HepG2 (cell line): ENCODE data around the gene FLRT3. TPM values are rescaled to one million over a fixed set of nuclear protein-coding genes. Genes with fewer than 3 reads are reported as not detected.

ENCODE experiments used
- ATAC-seq: fragments of 200-7000 bp; cut with Tn5 transposase; 3 replicates; pipeline ENCODE4 v1.9.1; 2020; ENCODE audit warnings: mild to moderate bottlenecking, moderate library complexity
- BruUV-seq: library from RNA; stranded (reverse); fragments of 400-500 nt; replicated peaks from 2 replicates; lab custom pipeline; 2021; lab: Mats Ljungman, UMichigan
- CTCF ChIA-PET: fragments of 300-600 bp; formaldehyde crosslinking; extraction: SDS; loops from one replicate; lab custom pipeline; 2021; ENCODE audit warnings: low total read pairs, inconsistent platforms, low intra/inter-chr PET ratio; lab: Yijun Ruan, JAX
- POLR2A ChIA-PET: fragments of 350-600 bp; sonication (Branson Sonifier 250); formaldehyde crosslinking; loops from one replicate; lab custom pipeline; 2020; ENCODE audit warnings: antibody characterized with exemption, inconsistent platforms; lab: Yijun Ruan, JAX
- DNase-seq: peaks from one replicate; pipeline ENCODE4 v3.0.0-alpha.2; 2015; ENCODE audit warnings: low spot score
- FAIRE-seq: peaks from 3 replicates; lab custom pipeline; 2011; peaks lifted over from hg19 to GRCh38; lab: Jason Lieb, UNC
- H2AFZ ChIP-seq: one replicate; pipeline ENCODE4 v1.6.1; 2011; ENCODE audit warnings: low read length, inconsistent platforms
- H3K27ac ChIP-seq: fragments of 300-600 bp; 3 replicates; pipeline ENCODE4 v1.8.0; 2011; ENCODE audit warnings: mixed run types, mild to moderate bottlenecking, mixed read lengths, low read length, inconsistent platforms; ENCODE audit not compliant: insufficient read depth; ENCODE audit errors: extremely low read length
- H3K27me3 ChIP-seq, 2 experiments: fragments of 200-600 bp in 1 of 2; 2 replicates in 1 of 2; 3 replicates in 1 of 2; pipeline versions ENCODE4 v1.6.0 to v1.8.0; 2011; ENCODE audit warnings: low read length in 2 of 2, mild to moderate bottlenecking in 2 of 2, moderate library complexity in 2 of 2, inconsistent platforms in 1 of 2; ENCODE audit not compliant: insufficient read depth in 2 of 2, control insufficient read depth in 1 of 2
- H3K36me3 ChIP-seq, 2 experiments: fragments of 200-600 bp in 1 of 2; replicated peaks in 1 of 2; 2 replicates in 1 of 2; 3 replicates in 1 of 2; pipeline versions ENCODE4 v1.5.1 to v1.8.0; 2011; ENCODE audit warnings: low read length in 2 of 2, inconsistent platforms in 1 of 2; ENCODE audit not compliant: insufficient read depth in 2 of 2, control insufficient read depth in 1 of 2
- H3K4me1 ChIP-seq: 2 replicates; pipeline ENCODE4 v1.5.1; 2012; ENCODE audit warnings: low read length, inconsistent platforms; ENCODE audit not compliant: insufficient read depth
- H3K4me2 ChIP-seq: 2 replicates; pipeline ENCODE4 v1.6.0; 2011; ENCODE audit warnings: low read depth, low read length, inconsistent platforms
- H3K4me3 ChIP-seq, 3 experiments: fragments of 200-600 bp in 1 of 3; sonication (generic), shearing (Covaris generic) in 1 of 3; replicated peaks in 1 of 3; 2 replicates each; pipeline ENCODE4 v1.5.1; 2011 to 2016; ENCODE audit warnings: low read length in 3 of 3, inconsistent platforms in 2 of 3, low read depth in 2 of 3, mild to moderate bottlenecking in 2 of 3, control low read depth in 1 of 3, mixed read lengths in 1 of 3; ENCODE audit not compliant: insufficient read depth in 1 of 3
- H3K79me2 ChIP-seq: one replicate; pipeline ENCODE4 v1.6.1; 2011; ENCODE audit warnings: low read length, inconsistent platforms; ENCODE audit not compliant: insufficient read depth
- H3K9ac ChIP-seq: 2 replicates; pipeline ENCODE4 v1.6.0; 2011; ENCODE audit warnings: mild to moderate bottlenecking, low read depth, low read length, inconsistent platforms; ENCODE audit not compliant: insufficient read depth
- H3K9me3 ChIP-seq: 2 replicates; pipeline ENCODE4 v1.5.1; 2012; ENCODE audit warnings: mild to moderate bottlenecking, low read length
- H4K20me1 ChIP-seq: 2 replicates; pipeline ENCODE4 v1.6.0; 2011; ENCODE audit warnings: inconsistent platforms, mild to moderate bottlenecking, low read length, moderate library complexity; ENCODE audit not compliant: insufficient read depth
- JARID2 ChIP-seq: sonication (generic); formaldehyde crosslinking; IDR thresholded peaks from 2 replicates; pipeline ENCODE4 v1.8.1; 2023; ENCODE audit warnings: missing genetic modification reagents, inconsistent platforms; ENCODE audit not compliant: insufficient replicate concordance
- MAFK ChIP-seq, 2 experiments: IDR thresholded peaks in 1 of 2; conservative IDR thresholded peaks in 1 of 2; 2 replicates each; pipeline ENCODE4 v1.6.1; 2011; ENCODE audit warnings: improper control_type of control experiment in 2 of 2, low read length in 2 of 2
- ZBTB7A ChIP-seq: sonication (generic); formaldehyde crosslinking; IDR thresholded peaks from 2 replicates; pipeline ENCODE4 v1.8.0; 2022; ENCODE audit warnings: mild to moderate bottlenecking, missing genetic modification reagents
- WGBS: methylation state at CpG from one replicate; pipeline ENCODE4 v1.1.6; 2017; ENCODE audit warnings: low lambda C conversion rate; 5-methylcytosine and 5-hydroxymethylcytosine counted together
- in situ Hi-C: cut with HindIII; loops from 2 replicates; pipeline ENCODE4 v1.10.0; 2017; ENCODE audit warnings: low pct_unique_long_range_greater_than_20kb; ENCODE audit not compliant: extremely low pct_ligation_motif_present
- intact Hi-C: fragments of 100-400 bp; cut with micrococcal nuclease; formaldehyde crosslinking; loops from one replicate; pipeline ENCODE4 v1.10.0; 2022; ENCODE audit not compliant: unreplicated experiment
- polyA plus RNA-seq, 8 experiments: library from polyadenylated mRNA; depleted of rRNA in 3 of 8; stranded (reverse) in 7 of 8; unstranded in 1 of 8; fragments of >200 nt; fragmentation: Illumina TruSeq in 4 of 8; extraction: Trizol in 4 of 8; gene quantifications; 2 replicates each; pipeline versions ENCODE4 v1.2.1 to v1.2.3, GENCODE V29; 2011 to 2016; ENCODE audit warnings: low read depth in 4 of 8, missing spikeins in 1 of 8, mixed read lengths in 1 of 8; ENCODE audit not compliant: insufficient read depth in 1 of 8
- total RNA-seq, 5 experiments: library from RNA; depleted of rRNA; stranded (reverse); fragments of >200 nt; fragmentation: Illumina TruSeq; extraction: Trizol; gene quantifications; 2 replicates each; pipeline ENCODE4 v1.2.3, GENCODE V29; 2016; ENCODE audit warnings: low read depth in 1 of 5

The FLRT3 gene
- total and polyA plus RNA-seq, 2 of the 13 experiments (the other 11 are each of a cell fraction or from before 2014, with no cell fraction given) = 0.44 to 5.3 TPM

DNA sequence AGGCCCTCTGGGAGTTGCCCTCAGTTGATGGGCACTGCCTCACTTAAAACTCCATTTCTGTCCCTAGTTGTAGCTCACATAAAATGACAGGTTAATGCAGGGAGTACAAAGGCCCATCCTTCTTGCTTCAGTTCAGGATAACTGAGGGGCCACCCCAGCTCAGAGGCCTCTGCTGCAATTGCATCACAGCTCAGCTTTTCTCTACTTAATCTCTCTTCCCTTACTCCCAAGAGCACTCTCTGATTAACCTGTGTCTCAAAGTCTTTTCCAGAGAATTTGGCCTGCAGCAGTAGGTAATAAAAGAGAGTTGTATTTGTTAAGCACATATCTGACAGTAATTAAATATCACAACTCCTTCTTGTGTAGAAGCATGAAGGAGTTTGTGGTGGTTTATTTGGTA lies 40.9 kb upstream of the FLRT3 start:
- ChIA-PET POLR2A (no interaction called here), CTCF (no interaction called here)
- Histone ChIP-seq H4K20me1 (no peaks in the 10 kb centered on the region), H3K36me3 (no peaks in the 10 kb centered on the region), H2AFZ (no peak overlapping the region), H3K4me2 (no peak overlapping the region), H3K4me1 (no peaks in the 10 kb centered on the region), H3K27ac (no peak overlapping the region), H3K27me3 (no peaks in the 10 kb centered on the region), H3K79me2 (no peaks in the 10 kb centered on the region), H3K9me3 (no peaks in the 10 kb centered on the region), H3K9ac (no peak overlapping the region), H3K4me3 (no peak overlapping the region)
- no peak for TF ChIP-seq ZBTB7A
- intact Hi-C loops = no loop called here
- BruUV-seq = no TSS peak
- in situ Hi-C loops = no loop called here
- ATAC-seq (no peak), DNase-seq (no peak), FAIRE-seq (no peak)

DNA sequence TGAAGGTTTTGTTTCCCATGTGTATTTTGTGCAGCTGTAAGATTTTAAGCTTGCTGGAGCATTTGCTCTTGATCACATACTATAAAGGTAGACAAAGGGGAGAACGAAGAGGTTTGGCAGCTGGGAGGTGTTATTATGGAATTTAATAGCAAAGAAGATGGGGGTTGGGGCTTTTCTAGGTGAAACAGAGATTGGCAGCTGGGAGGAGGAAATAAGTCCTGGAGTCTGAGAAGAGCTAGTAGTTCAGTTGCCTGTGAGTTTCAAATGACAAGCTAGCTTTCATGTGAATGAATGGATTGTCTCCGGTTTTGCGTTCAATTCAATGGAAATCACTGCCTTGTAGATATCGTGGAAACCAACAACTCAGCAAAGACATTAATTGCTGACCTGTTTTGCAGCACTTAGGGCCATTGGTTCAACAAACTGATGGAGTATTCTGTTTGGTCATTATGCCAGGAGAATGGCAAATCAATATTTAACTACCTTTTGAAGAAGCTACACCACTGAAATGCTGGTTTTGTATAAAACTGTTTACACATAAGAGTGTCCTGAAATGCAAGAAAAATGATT lies 38.1 kb upstream of the FLRT3 start:
- ATAC-seq = no peak

More for the DNA sequence above, 38.1 kb upstream of the FLRT3 start:
- BruUV-seq = no TSS peak
- no peaks in the 10 kb centered on the region for H3K79me2 ChIP-seq
- H3K9ac ChIP-seq = no peak overlapping the region
- ChIA-PET POLR2A (no interaction called here), CTCF (no interaction called here)
- under 1% methylated on average over 4 of the region's 4 CpGs for WGBS
- in situ Hi-C loops = no loop called here
- FAIRE-seq (peak; percentile 18), DNase-seq (no peak)
- no peaks in the 10 kb centered on the region for H3K27me3 ChIP-seq
- no peaks in the 10 kb centered on the region for H3K9me3 ChIP-seq
- no peaks in the 10 kb centered on the region for H3K4me1 ChIP-seq
- H3K27ac ChIP-seq = no peak overlapping the region
- H3K4me2 ChIP-seq = no peak overlapping the region
- H4K20me1 ChIP-seq = no peaks in the 10 kb centered on the region
- intact Hi-C loops = no loop called here
- H3K36me3 ChIP-seq = no peaks in the 10 kb centered on the region
- peak in 1 of 2 experiments; percentile 42; a peak in 1 of 4 replicates for TF ChIP-seq MAFK (conservative IDR thresholded peaks at IDR 0.05 in 1 of 2, IDR thresholded peaks at IDR 0.05 in 1 of 2; ENCODE audit: low read length in 2 of 2)
- no peak for TF ChIP-seq JARID2
- no peak overlapping the region for H2AFZ ChIP-seq
- H3K4me3 ChIP-seq = no peak overlapping the region
